AG08396 (cell line): ENCODE results near the gene STMN1.
"Not testable (repeated sequence)": the region's sequence is repeated elsewhere in the genome, so short reads cannot be mapped to it uniquely, and the experiment has no call there.

Experiments used
- DNase-seq: peaks from one replicate; pipeline ENCODE4 v3.0.0; 2012; ENCODE audit warnings: low spot score, mixed read lengths

STMN1 gene

GRCh38 chr1:25905680-25906643 lies at the start of gene STMN1:
Gene STMN1, minus strand, starts transcription at chr1:25906419. Its CDS starts 1,743 bp downstream, at chr1:25904676.
- DNase-seq: peak; percentile 93

- no peak for DNase-seq
These were observed 49.3 kb upstream of the STMN1 start for GRCh38 chr1:25955553-25955952.

GRCh38 chr1:25954282-25954938 lies 48.2 kb upstream of the STMN1 start:
- no peak for DNase-seq

GRCh38 chr1:25952841-25953401 lies 46.7 kb upstream of the STMN1 start:
- DNase-seq: peak; percentile 26

- no peak for DNase-seq
These were observed 42.4 kb upstream of the STMN1 start for GRCh38 chr1:25948641-25949040.

GRCh38 chr1:25947027-25947426 lies 40.8 kb upstream of the STMN1 start:
- DNase-seq: no peak

- no peak for DNase-seq
These were observed 39.5 kb upstream of the STMN1 start for GRCh38 chr1:25945761-25946160.

- no peak for DNase-seq
These were observed 38.8 kb upstream of the STMN1 start for GRCh38 chr1:25944986-25945385.

- DNase-seq: not testable (repeated sequence)
These were observed 37.3 kb upstream of the STMN1 start for GRCh38 chr1:25943511-25943910.

GRCh38 chr1:25936947-25937346 lies 30.7 kb upstream of the STMN1 start:
- no peak for DNase-seq

- no peak for DNase-seq
These were observed 27.5 kb upstream of the STMN1 start for GRCh38 chr1:25933479-25934365.

GRCh38 chr1:25932811-25933400 lies 26.7 kb upstream of the STMN1 start:
- DNase-seq: not testable (repeated sequence)

GRCh38 chr1:25932321-25932720 lies 26.1 kb upstream of the STMN1 start:
- no peak for DNase-seq

- DNase-seq: no peak
These were observed 22.8 kb upstream of the STMN1 start for GRCh38 chr1:25929016-25929415.

- no peak for DNase-seq
These were observed 21.5 kb upstream of the STMN1 start for GRCh38 chr1:25927521-25928265.

GRCh38 chr1:25926731-25927496 lies 20.7 kb upstream of the STMN1 start:
- DNase-seq: no peak

- DNase-seq: no peak
These were observed 18.2 kb upstream of the STMN1 start for GRCh38 chr1:25924454-25924853.

GRCh38 chr1:25922971-25923552 lies 16.8 kb upstream of the STMN1 start:
- peak; percentile 53 for DNase-seq
